Measurements from ENCODE around the gene ODAD3.
A peak's percentile ranks its signal among the peaks of the same experiment; 100 is the strongest.

The ODAD3 gene

DNA sequence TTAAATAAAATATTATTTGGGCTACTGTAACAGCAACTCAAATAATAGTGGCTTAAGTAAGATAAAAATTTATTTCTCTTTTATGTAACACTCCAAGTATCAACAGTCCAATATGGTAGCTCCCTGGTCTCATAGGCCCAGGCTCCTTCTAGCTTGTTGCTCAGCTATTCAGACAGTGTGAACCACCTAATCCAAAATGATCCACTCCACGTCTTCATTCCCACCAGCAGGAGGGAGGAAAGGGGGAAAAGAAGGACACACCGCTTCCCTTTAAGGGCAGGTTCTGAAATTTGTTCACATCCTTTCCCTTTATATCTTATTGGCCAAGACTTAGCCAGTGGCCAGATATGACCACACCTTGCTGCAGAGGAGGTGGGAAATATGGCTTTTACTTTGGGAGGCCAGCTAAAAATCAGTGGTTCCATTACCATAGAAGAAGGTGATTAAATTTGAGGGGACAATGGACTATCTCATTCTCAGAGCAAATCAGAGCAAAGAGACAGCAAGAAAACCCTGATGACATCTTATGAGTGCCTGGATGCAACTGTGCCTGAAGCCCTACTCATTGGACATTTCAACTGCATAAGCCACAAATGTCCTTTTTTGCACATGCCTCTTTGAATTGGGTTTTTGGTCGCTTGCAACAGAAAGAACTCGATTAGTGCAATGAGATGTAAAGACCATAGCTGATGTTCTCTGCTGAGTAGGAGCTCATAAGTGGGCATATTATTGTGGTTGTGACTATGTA lies 43.8 kb downstream of the ODAD3 start:
- no peak overlapping the region for H3K4me3 ChIP-seq (ENCODE audit: low read depth, low read length)
- TF ChIP-seq, protein P1, sequence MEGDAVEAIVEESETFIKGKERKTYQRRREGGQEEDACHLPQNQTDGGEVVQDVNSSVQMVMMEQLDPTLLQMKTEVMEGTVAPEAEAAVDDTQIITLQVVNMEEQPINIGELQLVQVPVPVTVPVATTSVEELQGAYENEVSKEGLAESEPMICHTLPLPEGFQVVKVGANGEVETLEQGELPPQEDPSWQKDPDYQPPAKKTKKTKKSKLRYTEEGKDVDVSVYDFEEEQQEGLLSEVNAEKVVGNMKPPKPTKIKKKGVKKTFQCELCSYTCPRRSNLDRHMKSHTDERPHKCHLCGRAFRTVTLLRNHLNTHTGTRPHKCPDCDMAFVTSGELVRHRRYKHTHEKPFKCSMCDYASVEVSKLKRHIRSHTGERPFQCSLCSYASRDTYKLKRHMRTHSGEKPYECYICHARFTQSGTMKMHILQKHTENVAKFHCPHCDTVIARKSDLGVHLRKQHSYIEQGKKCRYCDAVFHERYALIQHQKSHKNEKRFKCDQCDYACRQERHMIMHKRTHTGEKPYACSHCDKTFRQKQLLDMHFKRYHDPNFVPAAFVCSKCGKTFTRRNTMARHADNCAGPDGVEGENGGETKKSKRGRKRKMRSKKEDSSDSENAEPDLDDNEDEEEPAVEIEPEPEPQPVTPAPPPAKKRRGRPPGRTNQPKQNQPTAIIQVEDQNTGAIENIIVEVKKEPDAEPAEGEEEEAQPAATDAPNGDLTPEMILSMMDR (IDR thresholded peaks at IDR 0.05; ENCODE audit: borderline replicate concordance, insufficient read depth, low read depth, low read length), result no peak

DNA sequence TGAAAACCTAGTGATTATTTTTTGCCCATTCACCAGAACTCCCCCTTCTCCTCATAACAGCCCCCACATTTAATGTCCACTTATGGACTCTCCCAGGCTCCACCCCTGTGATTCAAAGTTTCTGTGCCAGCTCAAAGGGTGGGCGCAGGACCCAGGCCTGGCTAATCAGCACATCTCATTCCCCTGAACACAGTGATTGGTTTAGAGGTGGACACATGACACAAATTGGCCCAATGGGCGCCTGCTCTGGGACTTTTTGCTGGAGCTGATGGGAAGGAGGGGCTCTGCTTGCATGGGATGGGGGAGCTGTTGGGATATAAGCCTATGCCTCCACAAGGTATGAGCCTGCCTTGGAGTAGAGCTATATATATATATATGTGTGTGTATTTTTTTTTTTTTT lies 44.6 kb downstream of the ODAD3 start:
- TF ChIP-seq, protein P1 (IDR thresholded peaks at IDR 0.05; ENCODE audit: borderline replicate concordance, insufficient read depth, low read depth, low read length), result no peak
- no peak overlapping the region for H3K4me3 ChIP-seq (ENCODE audit: low read depth, low read length)

DNA sequence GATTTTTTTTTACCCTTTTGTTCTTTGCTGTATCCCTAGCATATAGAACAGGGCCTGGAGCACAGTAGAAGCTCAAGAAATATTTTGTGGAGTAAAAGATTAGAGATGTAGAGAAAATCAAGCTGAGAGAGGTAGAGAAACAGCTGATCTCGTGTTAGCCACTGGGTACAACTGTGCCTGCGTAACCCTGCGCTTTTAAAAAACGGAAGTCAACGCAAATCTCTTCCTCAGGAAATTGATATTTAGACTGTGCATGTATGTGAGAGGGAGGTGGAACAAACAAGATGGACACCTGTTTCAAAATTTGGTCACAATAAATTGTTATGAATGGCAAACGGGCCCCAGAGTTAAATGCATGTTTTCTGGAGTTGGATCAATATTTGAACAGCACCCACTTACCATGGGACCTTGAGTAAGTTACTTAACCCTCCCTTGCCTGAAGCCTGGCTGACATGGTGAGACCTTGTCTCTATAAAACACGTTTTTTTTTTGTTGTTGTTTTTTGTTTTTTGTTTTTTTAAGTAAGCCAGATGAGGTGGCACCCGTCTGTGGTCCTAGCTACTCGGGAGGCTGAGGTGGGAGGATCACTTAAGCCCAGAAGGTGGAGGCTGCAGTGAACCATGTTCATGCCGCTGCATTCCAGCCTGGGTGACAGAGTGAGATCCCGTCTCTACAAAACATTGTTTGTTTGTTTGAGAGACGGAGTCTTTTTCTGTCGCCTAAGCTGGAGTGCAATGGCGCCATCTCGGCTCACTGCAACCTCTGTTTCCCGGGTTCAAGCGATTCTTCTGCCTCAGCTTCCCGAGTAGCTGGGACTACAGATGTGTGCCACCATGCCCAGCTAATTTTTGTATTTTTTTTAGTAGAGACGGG lies 47.5 kb downstream of the ODAD3 start:
- H3K4me3 ChIP-seq (ENCODE audit: low read depth, low read length), result no peak overlapping the region
- TF ChIP-seq, protein P1 (IDR thresholded peaks at IDR 0.05; ENCODE audit: borderline replicate concordance, insufficient read depth, low read depth, low read length), result no peak

DNA sequence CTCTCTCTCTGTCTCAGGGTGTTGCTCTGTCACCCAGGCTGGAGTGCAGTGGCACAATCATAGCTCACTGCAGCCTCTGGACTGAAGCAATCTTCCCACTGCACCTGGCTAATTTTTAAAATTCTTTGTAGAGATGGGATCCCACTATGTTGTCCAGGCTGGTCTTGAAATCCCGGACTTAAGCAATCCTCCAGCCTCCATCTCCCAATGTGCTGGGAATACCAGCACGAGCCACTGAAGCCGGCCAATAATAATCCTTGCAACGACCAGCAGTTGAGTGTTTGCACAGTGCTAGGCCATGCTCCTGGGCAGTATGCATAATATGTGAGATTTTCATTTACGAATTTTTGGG lies 50.2 kb downstream of the ODAD3 start:
- TF ChIP-seq, protein P1 (IDR thresholded peaks at IDR 0.05; ENCODE audit: borderline replicate concordance, insufficient read depth, low read depth, low read length), result no peak
- no peak overlapping the region for H3K4me3 ChIP-seq (ENCODE audit: low read depth, low read length)

DNA sequence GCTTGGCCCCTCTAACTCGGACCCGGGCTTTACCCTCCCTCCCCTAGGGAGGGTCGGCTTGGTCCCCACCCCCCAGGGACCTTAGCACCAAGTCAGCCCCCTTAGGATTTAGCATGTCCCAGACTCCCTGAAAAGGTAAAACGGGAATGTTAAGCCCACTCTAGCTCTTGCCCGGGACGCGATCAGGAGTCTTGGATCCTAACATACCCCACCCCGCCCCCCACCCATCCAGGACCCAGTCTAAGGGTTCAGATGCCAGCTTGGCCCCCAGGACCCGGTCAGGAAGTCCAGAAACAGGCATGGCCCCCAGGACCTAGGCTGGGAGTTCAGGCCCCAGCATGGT lies 51.2 kb downstream of the ODAD3 start:
- H3K4me3 ChIP-seq (ENCODE audit: low read depth, low read length), result no peak overlapping the region
- TF ChIP-seq, protein P1 (IDR thresholded peaks at IDR 0.05; ENCODE audit: borderline replicate concordance, insufficient read depth, low read depth, low read length), result no peak

DNA sequence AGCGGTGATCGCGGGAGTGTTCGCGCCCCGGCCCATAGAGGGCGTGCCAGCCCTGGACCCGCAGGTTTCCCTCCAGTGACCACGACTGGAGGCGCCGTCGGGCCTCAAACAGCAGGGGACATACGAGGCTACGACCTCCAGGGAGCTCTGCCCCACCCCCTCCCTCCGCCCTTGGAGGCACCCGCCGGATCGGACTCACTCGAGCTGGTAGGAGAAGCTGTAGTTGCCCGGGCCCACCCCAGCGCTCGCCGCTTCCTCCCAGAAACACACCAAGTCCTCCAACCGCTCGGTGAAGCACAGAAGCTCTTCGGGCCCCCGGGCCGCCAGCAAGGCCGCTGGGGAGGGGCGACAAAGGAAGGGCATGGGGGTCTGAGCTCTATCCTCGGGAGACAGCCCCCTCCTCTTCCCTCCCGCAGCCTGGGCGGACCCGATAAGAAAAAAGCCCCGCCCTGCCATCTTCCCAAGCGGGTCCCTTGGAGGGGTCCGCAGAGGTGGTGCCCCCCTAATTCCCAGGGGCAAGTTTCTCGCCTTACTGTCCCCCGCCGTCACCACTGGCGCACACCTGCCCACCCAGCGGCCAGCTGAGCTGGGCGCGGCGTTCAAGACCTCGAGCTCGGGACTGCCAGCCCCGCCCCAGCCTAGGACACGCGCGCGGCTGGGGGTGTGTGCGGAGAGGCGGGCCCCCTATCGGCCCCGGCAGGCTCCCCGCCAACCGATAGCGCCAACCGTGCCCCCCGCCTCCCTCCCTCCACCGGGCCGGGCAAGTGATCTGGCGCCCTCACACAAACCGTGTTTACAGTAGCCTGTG lies 51.8 kb downstream of the ODAD3 start:
- TF ChIP-seq, protein P1 (IDR thresholded peaks at IDR 0.05; ENCODE audit: borderline replicate concordance, insufficient read depth, low read depth, low read length), result peak; percentile 86
- H3K4me3 ChIP-seq (ENCODE audit: low read depth, low read length), result no peak overlapping the region
